Stimulated activated CD4-positive, alpha-beta T cell treated with anti-CD3 and anti-CD28 coated beads, Interleukin-1b, Interleukin-23, amount 100 ng/mL, for 4 hours (primary cell): ENCODE data around the gene PPP1R7.

ENCODE experiments used
- DNase-seq, 2 donors: peaks; one replicate each; pipeline ENCODE4 v3.0.0-alpha.2; 2020; ENCODE audit warnings: low read depth in 2 of 2

PPP1R7 gene

DNA sequence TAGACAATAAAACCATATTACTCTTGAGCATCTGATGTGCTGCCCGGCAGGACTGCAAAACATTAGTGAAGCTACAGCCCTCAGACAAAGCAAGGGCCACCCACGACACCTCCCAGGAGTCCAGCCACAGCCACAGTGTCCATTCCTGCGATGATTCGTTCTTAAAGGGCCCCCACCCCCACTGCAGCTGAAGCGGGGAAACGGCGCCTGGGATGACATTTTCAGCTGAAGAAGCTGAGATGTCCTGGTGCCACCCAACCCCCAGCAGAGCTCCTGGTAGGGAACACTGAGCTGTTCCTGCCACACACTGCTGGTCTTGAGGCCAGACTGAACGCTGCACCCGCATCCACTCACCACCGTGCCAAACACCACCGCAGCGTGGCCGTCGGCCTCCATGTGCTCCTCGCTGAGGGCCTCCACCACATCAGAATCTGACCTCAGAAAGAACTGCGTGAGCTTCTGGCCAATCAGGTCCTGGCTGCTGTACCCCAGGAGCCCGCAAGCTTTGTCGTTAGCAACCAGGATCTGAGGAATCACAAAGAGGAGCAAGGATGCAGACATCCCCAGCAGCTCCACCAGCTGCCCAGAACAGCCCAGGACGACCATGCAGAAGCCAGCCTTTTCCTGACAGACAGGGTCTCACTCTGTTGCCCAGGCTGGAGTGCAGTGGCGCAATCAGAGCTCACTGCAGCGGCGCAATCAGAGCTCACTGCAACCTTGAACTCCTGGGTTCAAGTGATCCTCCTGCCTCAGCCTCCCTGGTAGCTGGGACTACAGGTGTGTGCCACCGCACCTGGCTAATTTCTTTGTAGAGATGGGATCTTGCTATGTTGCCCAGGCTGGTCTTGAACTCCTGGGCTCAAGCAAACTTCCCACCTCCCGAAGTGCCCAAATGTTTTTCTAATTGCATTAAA lies 10.5 kb upstream of the PPP1R7 start:
- no peak for DNase-seq

DNA sequence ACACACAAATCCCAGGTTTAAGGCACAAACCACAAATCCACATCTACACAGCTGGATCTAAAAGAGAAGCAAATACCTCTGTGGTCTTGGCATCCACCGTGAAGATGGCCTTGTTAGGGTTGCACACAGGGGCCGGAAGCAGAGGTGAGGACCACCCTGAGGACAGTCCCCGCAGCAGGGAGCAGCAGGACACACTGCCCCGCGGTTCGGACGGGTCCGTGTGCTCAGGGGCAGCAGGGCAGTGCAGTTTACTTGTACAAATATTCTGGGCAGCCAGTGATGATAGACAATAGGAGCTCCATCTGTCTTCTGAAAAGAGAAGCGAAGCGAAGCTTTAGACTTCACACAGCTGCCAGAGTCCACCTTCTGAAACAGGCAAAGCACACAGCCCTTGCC lies 9.8 kb upstream of the PPP1R7 start:
- DNase-seq, result no peak

GRCh38 chr2:241141214-241141770 lies 9.0 kb upstream of the PPP1R7 start:
- DNase-seq, result no peak

GRCh38 chr2:241142063-241142462 lies 8.2 kb upstream of the PPP1R7 start:
- DNase-seq, result no peak

DNA sequence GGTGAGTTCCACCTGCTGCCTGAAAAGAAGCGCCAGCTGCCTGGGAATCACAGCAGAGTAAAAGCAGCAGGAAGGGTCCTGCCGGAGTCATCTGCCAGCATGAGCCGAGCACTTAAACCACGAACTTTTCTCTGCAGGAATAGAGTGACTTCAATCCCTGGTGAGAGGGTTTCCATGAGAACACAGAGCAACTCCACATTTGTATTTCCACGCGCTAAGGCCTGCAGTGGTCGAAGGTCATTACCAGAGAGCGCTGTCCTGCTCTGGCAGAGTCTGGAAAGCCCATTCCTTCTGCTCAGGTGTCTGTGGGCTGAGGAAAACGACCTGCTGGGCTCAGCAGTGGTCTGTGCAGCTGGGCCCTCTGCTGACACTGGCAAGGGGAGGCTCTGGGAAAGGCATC lies 7.7 kb upstream of the PPP1R7 start:
- no peak for DNase-seq

DNA sequence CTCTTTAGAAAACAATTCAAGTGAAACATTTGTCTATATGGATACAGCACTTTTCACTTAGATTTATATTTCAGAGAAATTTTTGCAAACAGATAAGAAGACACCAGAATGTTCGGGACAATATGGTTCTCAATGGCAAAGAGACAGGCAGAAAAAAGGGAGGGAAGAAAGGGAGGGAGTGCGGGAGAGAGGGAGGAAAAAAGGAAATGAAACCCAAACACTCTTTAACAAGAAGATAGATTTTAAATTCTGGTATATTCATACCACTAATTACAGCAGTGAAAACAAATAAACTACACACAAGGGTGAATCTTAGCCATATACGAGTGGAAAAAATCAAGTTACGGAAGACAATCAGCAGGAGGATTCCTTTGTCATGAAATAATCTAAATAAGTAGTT lies 4.0 kb upstream of the PPP1R7 start:
- DNase-seq, result no peak

- DNase-seq, result no peak
These were observed 2.9 kb upstream of the PPP1R7 start for GRCh38 chr2:241147336-241147735.

DNA sequence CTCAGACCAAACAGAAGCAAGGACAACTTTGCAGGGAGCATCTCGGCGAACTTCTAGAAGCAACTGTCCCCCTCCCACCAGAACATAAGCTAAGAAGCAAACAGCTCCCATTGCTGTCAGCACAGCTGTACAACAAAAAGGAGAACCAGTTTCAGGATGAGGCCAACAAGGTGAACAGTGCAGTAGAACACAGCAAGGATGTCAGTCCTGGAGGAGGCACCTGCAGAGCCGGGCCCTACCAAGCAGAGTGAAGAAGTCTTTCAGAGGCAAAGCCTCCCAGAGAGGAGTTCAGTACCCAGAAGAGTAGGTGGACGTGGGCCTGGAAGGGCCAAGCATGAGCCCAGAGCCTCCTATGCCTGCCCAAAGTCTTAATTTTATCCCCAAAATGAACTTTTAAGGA lies 2.0 kb upstream of the PPP1R7 start:
- DNase-seq, result no peak

- peak; percentile 81 to 82 for DNase-seq
These were observed 1.2 kb upstream of the PPP1R7 start, which contains the start of gene PASK for GRCh38 chr2:241148891-241149674. PASK (minus strand) TSS chr2:241149472; CDS start chr2:241143032, 6,440 bp downstream.

DNA sequence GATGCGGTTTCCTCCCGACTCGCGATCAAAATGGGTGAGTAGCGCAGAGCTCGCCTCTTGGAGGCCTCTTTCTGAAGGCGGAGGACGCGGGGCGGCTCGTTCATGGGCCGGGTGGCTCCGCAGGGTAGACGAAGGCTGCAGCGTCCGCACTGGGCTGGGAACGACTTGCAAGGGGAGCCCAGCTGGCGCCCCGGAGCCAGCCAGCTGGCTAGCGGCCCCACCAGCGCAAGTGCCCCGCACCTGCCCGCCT lies 667 bp upstream of the PPP1R7 start:
- no peak for DNase-seq

GRCh38 chr2:241150660-241151530 lies 628 bp downstream of the PPP1R7 start:
- DNase-seq, result no peak

- DNase-seq, result no peak
These were observed 1.8 kb downstream of the PPP1R7 start for GRCh38 chr2:241151934-241152660.

- no peak for DNase-seq
These were observed 3.3 kb downstream of the PPP1R7 start for GRCh38 chr2:241153616-241154015.

GRCh38 chr2:241154915-241155314 lies 4.6 kb downstream of the PPP1R7 start:
- DNase-seq, result peak in 1 of 2 donors; percentile 6

DNA sequence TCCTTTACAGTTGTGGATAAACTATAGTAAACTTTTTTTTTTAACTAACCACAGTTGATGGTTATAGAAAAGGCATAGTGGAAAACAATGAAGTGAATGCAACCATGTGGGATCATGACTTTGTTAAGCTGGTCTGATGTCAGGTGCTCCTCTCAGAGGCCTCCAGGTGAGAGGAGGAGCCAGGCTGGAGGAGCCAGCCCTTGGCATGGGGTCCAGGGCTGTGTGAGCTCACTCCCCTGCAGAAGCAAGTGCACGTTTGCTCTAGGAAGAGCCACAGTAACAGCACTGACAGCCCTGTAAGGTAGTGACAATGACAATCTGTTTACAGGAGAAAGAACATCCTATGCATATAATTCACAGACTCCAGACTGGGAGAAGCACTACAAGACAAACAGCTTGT lies 5.7 kb downstream of the PPP1R7 start:
- DNase-seq, result no peak

- no peak for DNase-seq
These were observed 6.7 kb downstream of the PPP1R7 start for GRCh38 chr2:241156971-241157441.

GRCh38 chr2:241157841-241158545 lies 7.7 kb downstream of the PPP1R7 start:
- DNase-seq, result no peak

DNA sequence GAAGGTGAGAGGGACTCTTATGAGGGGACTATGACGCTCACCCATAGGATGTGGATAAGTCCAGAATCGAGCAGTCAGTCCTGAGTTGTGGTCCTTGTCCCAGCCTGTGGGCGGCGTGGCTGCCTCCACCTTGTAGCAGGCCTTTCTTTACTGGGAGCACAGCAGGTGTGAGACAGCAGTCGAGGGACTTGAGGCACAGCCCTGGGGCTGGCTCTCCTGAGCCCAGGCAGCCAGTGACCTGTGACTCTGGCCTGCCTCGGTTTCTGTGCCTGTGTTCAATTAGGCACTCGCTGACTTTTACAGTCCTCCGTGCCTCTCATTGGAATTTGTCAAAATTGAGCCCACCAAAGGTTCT lies 8.3 kb downstream of the PPP1R7 start:
- no peak for DNase-seq

DNA sequence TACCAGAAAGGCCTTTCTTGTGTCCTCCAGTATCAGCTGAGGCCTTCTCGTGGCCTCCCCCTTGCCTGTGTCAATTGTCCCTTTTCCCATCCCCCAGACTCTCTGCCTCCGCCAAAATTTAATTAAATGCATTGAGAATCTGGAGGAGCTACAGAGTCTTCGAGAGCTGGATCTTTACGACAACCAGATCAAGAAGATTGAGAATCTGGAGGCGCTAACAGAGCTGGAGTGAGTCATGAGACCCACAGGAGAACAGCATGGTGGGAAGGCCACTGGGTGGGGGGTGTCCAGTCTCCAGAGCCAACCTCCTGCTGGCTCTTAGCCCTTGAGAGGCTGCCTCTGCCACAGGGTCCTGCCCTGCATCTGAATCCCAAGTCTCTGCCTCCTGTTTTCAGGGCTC lies 8.8 kb downstream of the PPP1R7 start:
- no peak for DNase-seq

DNA sequence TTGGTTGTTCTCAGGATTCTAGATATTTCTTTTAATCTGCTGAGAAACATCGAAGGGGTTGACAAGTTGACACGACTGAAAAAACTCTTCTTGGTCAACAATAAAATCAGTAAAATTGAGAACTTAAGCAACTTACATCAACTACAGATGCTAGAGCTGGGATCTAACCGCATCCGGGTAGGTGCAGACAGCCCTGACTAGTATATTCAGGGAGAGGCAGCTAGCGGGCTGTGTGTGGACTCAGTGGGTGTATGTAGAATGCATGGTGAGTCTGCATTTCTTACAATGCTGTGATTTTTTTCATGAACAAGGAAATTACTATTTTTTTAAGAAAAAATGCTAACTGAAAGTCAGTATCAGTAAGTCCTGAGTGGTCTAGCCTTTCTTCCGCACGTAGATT lies 10.1 kb downstream of the PPP1R7 start:
- DNase-seq, result no peak
